Measurements from ENCODE around the gene KDM6B.

The KDM6B gene

DNA sequence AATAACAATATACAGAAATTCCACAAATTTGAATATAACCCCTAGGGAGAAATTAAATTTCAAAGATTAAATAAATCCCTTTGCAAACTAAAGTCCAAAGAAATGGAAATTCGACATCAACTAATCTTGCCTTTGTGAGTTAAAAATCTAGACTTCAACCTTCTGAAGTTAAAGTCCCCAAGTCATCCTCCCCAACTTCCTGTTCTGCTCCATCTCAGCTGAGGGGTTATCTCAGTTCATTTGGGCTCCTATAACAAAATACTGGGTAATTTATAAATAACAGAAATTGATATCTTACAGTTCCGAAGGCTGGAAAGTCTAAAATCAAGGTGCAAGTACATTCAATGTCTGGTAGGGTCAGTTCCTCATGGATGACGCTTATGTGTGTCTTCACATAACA, 22.8 kb upstream of the KDM6B start:
- H3K9me2 ChIP-seq (replicated peaks; ENCODE audit: insufficient read depth, low read length), result no peaks in the 10 kb centered on the region
- H3K4me3 ChIP-seq (ENCODE audit: low read length), result no peak overlapping the region
- DNase-seq, result no peak
- TF ChIP-seq EZH2phosphoT487 (IDR thresholded peaks at IDR 0.05; ENCODE audit: low read length) (no peak), EZH2 (optimal IDR thresholded peaks at IDR 0.05; ENCODE audit: low read depth, low read length) (no peak)
- no peaks in the 10 kb centered on the region for H3K79me2 ChIP-seq (ENCODE audit: low read length)
- no peak overlapping the region for H3K27ac ChIP-seq (ENCODE audit: low read length)
- H3K36me3 ChIP-seq (replicated peaks; ENCODE audit: insufficient read depth, low read length), result no peaks in the 10 kb centered on the region
- no peak overlapping the region for H3K9ac ChIP-seq (ENCODE audit: low read length)
- H4K20me1 ChIP-seq (ENCODE audit: insufficient read depth, low read length), result no peaks in the 10 kb centered on the region
- H3K9me3 ChIP-seq (replicated peaks; ENCODE audit: insufficient read depth, low read length), result no peaks in the 10 kb centered on the region
- no peak overlapping the region for H2AFZ ChIP-seq (ENCODE audit: low read length)
- no peaks in the 10 kb centered on the region for H3K4me1 ChIP-seq (ENCODE audit: low read length)
- H3K4me2 ChIP-seq (ENCODE audit: low read depth, low read length), result no peak overlapping the region
- peaks cover 90% of the 10 kb centered on the region for H3K27me3 ChIP-seq (replicated peaks; ENCODE audit: insufficient read depth, low read length)
- no peaks in the 10 kb centered on the region for H3F3A ChIP-seq (ENCODE audit: insufficient read depth, low read length)

DNA sequence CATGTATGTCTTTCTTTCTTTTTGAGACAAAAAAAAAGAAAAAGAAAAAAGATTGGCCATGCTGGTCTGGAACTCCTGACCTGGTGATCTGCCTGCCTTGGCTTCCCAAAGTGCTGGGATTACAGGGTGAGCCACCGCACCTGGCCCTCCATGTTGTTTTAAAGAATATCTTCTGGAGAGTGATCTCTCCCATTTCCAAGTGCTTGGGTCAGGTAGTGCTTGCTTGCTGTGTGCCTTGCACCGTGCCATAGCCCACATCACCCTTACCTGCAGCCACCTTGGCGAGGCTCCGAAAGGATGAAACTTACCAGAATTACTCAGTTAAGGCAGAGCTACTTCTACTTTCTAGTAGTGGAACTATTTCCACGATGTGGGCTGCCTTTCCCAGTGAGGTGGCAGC, 19.0 kb upstream of the KDM6B start:
- no peaks in the 10 kb centered on the region for H3K9me2 ChIP-seq (replicated peaks; ENCODE audit: insufficient read depth, low read length)
- no peak overlapping the region for H3K4me3 ChIP-seq (ENCODE audit: low read length)
- H4K20me1 ChIP-seq (ENCODE audit: insufficient read depth, low read length), result no peaks in the 10 kb centered on the region
- H3K9ac ChIP-seq (ENCODE audit: low read length), result no peak overlapping the region
- H3K27me3 ChIP-seq (replicated peaks; ENCODE audit: insufficient read depth, low read length), result peaks cover 95% of the 10 kb centered on the region
- H3K4me2 ChIP-seq (ENCODE audit: low read depth, low read length), result no peak overlapping the region
- H3K27ac ChIP-seq (ENCODE audit: low read length), result no peak overlapping the region
- H3K4me1 ChIP-seq (ENCODE audit: low read length), result no peaks in the 10 kb centered on the region
- no peaks in the 10 kb centered on the region for H3K9me3 ChIP-seq (replicated peaks; ENCODE audit: insufficient read depth, low read length)
- H3K79me2 ChIP-seq (ENCODE audit: low read length), result no peaks in the 10 kb centered on the region
- no peaks in the 10 kb centered on the region for H3K36me3 ChIP-seq (replicated peaks; ENCODE audit: insufficient read depth, low read length)
- no peak overlapping the region for H2AFZ ChIP-seq (ENCODE audit: low read length)
- TF ChIP-seq EZH2phosphoT487 (IDR thresholded peaks at IDR 0.05; ENCODE audit: low read length), result no peak
- TF ChIP-seq EZH2 (optimal IDR thresholded peaks at IDR 0.05; ENCODE audit: low read depth, low read length), result no peak
- TF ChIP-seq, protein P1, sequence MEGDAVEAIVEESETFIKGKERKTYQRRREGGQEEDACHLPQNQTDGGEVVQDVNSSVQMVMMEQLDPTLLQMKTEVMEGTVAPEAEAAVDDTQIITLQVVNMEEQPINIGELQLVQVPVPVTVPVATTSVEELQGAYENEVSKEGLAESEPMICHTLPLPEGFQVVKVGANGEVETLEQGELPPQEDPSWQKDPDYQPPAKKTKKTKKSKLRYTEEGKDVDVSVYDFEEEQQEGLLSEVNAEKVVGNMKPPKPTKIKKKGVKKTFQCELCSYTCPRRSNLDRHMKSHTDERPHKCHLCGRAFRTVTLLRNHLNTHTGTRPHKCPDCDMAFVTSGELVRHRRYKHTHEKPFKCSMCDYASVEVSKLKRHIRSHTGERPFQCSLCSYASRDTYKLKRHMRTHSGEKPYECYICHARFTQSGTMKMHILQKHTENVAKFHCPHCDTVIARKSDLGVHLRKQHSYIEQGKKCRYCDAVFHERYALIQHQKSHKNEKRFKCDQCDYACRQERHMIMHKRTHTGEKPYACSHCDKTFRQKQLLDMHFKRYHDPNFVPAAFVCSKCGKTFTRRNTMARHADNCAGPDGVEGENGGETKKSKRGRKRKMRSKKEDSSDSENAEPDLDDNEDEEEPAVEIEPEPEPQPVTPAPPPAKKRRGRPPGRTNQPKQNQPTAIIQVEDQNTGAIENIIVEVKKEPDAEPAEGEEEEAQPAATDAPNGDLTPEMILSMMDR (IDR thresholded peaks at IDR 0.05; ENCODE audit: low read length), result no peak
- no peaks in the 10 kb centered on the region for H3F3A ChIP-seq (ENCODE audit: insufficient read depth, low read length)
- no peak for DNase-seq

DNA sequence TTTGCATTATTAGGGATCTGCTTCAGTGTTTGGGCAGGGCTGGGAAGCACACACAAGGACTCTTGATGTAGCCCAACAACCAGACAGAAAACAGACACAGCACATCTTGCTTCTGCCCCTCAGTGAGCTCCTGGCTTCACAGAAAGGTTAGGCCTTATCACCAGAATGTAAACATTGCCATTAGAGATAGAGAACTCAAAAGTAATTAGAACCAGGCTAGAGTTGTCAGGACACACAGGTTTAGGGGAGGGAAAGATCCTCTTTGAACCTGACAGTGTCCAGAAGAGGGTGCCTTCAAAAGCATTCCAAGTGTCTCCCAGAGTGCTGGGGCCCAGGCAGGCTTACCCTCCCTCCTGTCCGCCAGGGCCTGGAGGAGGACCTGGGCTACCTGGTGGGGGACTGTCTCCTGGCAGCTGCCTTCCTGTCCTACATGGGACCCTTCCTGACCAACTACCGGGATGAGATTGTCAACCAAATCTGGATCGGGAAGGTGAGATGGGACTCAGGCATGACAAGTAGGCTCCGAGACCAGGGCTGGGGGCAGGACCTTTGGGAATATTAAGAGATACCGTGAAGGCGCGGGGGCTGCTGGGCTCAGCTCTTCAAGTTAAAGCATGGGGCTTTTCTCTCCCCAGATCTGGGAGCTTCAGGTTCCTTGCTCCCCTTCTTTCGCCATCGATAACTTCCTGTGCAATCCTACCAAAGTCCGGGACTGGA, 16.9 kb upstream of the KDM6B start:
- TF ChIP-seq, protein P1 (IDR thresholded peaks at IDR 0.05; ENCODE audit: low read length), result no peak
- TF ChIP-seq EZH2 (optimal IDR thresholded peaks at IDR 0.05; ENCODE audit: low read depth, low read length), result no peak

DNA sequence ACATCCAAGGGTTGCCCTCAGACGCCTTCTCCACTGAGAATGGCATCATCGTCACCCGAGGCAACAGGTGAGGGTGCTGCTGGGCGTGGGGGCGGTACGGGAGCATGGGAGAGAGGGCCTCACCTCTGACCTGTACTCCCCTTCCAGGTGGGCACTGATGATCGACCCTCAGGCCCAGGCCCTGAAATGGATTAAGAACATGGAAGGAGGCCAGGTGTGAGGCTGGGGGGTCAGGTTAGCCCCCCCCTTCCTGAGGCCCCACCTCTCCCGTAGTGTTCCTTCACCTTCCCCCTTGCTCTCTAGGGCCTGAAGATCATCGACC, 16.4 kb upstream of the KDM6B start:
- Histone ChIP-seq H3F3A (ENCODE audit: insufficient read depth, low read length) (no peaks in the 10 kb centered on the region), H3K4me2 (ENCODE audit: low read depth, low read length) (no peak overlapping the region), H3K9me2 (replicated peaks; ENCODE audit: insufficient read depth, low read length) (no peaks in the 10 kb centered on the region), H3K79me2 (ENCODE audit: low read length) (no peaks in the 10 kb centered on the region), H3K27ac (ENCODE audit: low read length) (no peak overlapping the region), H3K9me3 (replicated peaks; ENCODE audit: insufficient read depth, low read length) (no peaks in the 10 kb centered on the region), H3K4me1 (ENCODE audit: low read length) (no peaks in the 10 kb centered on the region), H3K36me3 (replicated peaks; ENCODE audit: insufficient read depth, low read length) (no peaks in the 10 kb centered on the region), H3K4me3 (ENCODE audit: low read length) (no peak overlapping the region), H2AFZ (ENCODE audit: low read length) (no peak overlapping the region), H3K27me3 (replicated peaks; ENCODE audit: insufficient read depth, low read length) (peaks cover 99% of the 10 kb centered on the region), H4K20me1 (ENCODE audit: insufficient read depth, low read length) (no peaks in the 10 kb centered on the region), H3K9ac (ENCODE audit: low read length) (no peak overlapping the region)
- no peak for TF ChIP-seq EZH2 (optimal IDR thresholded peaks at IDR 0.05; ENCODE audit: low read depth, low read length)
- no peak for TF ChIP-seq EZH2phosphoT487 (IDR thresholded peaks at IDR 0.05; ENCODE audit: low read length)
- TF ChIP-seq, protein P1 (IDR thresholded peaks at IDR 0.05; ENCODE audit: low read length), result no peak
- DNase-seq, result no peak

More for the DNA sequence above, 16.9 kb upstream of the KDM6B start:
- Histone ChIP-seq H3K9me3 (replicated peaks; ENCODE audit: insufficient read depth, low read length) (no peaks in the 10 kb centered on the region), H3K9me2 (replicated peaks; ENCODE audit: insufficient read depth, low read length) (no peaks in the 10 kb centered on the region), H4K20me1 (ENCODE audit: insufficient read depth, low read length) (no peaks in the 10 kb centered on the region), H3K27ac (ENCODE audit: low read length) (no peak overlapping the region), H3F3A (ENCODE audit: insufficient read depth, low read length) (no peaks in the 10 kb centered on the region), H3K4me1 (ENCODE audit: low read length) (no peaks in the 10 kb centered on the region), H3K4me3 (ENCODE audit: low read length) (no peak overlapping the region), H3K79me2 (ENCODE audit: low read length) (no peaks in the 10 kb centered on the region), H3K4me2 (ENCODE audit: low read depth, low read length) (no peak overlapping the region), H3K36me3 (replicated peaks; ENCODE audit: insufficient read depth, low read length) (no peaks in the 10 kb centered on the region), H3K27me3 (replicated peaks; ENCODE audit: insufficient read depth, low read length) (peaks cover 97% of the 10 kb centered on the region), H3K9ac (ENCODE audit: low read length) (no peak overlapping the region), H2AFZ (ENCODE audit: low read length) (no peak overlapping the region)
- DNase-seq, result no peak

Data from MM.1S (cell line).